H9 (cell line): ENCODE results near the gene RALGAPA1. TPM values are rescaled to one million over a fixed set of nuclear protein-coding genes. Genes with fewer than 3 reads are reported as not detected.

Source experiments
- DNase-seq: peaks from one replicate; pipeline ENCODE4 v3.0.0-alpha.2; 2017
- H2AFZ ChIP-seq: one replicate; pipeline ENCODE4 v1.6.1; 2013; ENCODE audit warnings: mild to moderate bottlenecking, low read length, control low read depth, moderate library complexity
- H2AK5ac ChIP-seq: 2 replicates; pipeline ENCODE4 v1.6.1; 2013; ENCODE audit warnings: low read length, control low read depth, mixed read lengths; ENCODE audit not compliant: insufficient read length
- H2BK120ac ChIP-seq: one replicate; pipeline ENCODE4 v1.6.1; 2013; ENCODE audit warnings: low read depth, mild to moderate bottlenecking, low read length, control low read depth, inconsistent platforms; ENCODE audit not compliant: poor library complexity, severe bottlenecking
- H2BK12ac ChIP-seq: 2 replicates; pipeline ENCODE4 v1.6.1; 2013; ENCODE audit warnings: low read length, control low read depth, mixed read lengths, low read depth; ENCODE audit not compliant: insufficient read length
- H2BK15ac ChIP-seq: 2 replicates; pipeline ENCODE4 v1.6.1; 2013; ENCODE audit warnings: low read depth, low read length, control low read depth
- H2BK20ac ChIP-seq: one replicate; pipeline ENCODE4 v1.6.1; 2013; ENCODE audit warnings: low read depth, mild to moderate bottlenecking, low read length, control low read depth, inconsistent platforms; ENCODE audit not compliant: poor library complexity, severe bottlenecking
- H2BK5ac ChIP-seq: 2 replicates; pipeline ENCODE4 v1.6.1; 2013; ENCODE audit warnings: low read length, control low read depth, mixed read lengths; ENCODE audit not compliant: insufficient read length
- H3K14ac ChIP-seq: 2 replicates; pipeline ENCODE4 v1.6.1; 2013; ENCODE audit warnings: low read length, control low read depth; ENCODE audit not compliant: insufficient read depth
- H3K18ac ChIP-seq: 2 replicates; pipeline ENCODE4 v1.6.1; 2013; ENCODE audit warnings: low read depth, mild to moderate bottlenecking, mixed read lengths, low read length, control low read depth; ENCODE audit not compliant: insufficient read length
- H3K23ac ChIP-seq: 2 replicates; pipeline ENCODE4 v1.6.1; 2013; ENCODE audit warnings: low read length, control low read depth, mixed read lengths, low read depth; ENCODE audit not compliant: insufficient read length
- H3K23me2 ChIP-seq: 2 replicates; pipeline ENCODE4 v1.6.1; 2013; ENCODE audit warnings: low read depth, mild to moderate bottlenecking, mixed read lengths, low read length, control low read depth; ENCODE audit not compliant: insufficient read length, poor library complexity, severe bottlenecking
- H3K27ac ChIP-seq: 2 replicates; pipeline ENCODE4 v1.5.1; 2013; ENCODE audit warnings: low read length, control low read depth, mixed read lengths, low read depth; ENCODE audit not compliant: insufficient read length
- H3K27me3 ChIP-seq: 2 replicates; pipeline ENCODE4 v1.6.1; 2013; ENCODE audit warnings: low read length, control low read depth, inconsistent platforms; ENCODE audit not compliant: insufficient read depth
- H3K4ac ChIP-seq: 2 replicates; pipeline ENCODE4 v1.6.1; 2013; ENCODE audit warnings: low read depth, mild to moderate bottlenecking, control low read depth, inconsistent platforms, low read length, moderate library complexity
- H3K4me1 ChIP-seq: 2 replicates; pipeline ENCODE4 v1.6.1; 2013; ENCODE audit warnings: low read length, control low read depth, inconsistent platforms; ENCODE audit not compliant: insufficient read depth
- H3K4me2 ChIP-seq: 2 replicates; pipeline ENCODE4 v1.6.1; 2013; ENCODE audit warnings: low read length, control low read depth, mixed read lengths; ENCODE audit not compliant: insufficient read length, insufficient read depth
- H3K56ac ChIP-seq: 2 replicates; pipeline ENCODE4 v1.6.1; 2013; ENCODE audit warnings: low read depth, mild to moderate bottlenecking, mixed read lengths, low read length, control low read depth; ENCODE audit not compliant: insufficient read length
- H3K79me1 ChIP-seq: 2 replicates; pipeline ENCODE4 v1.6.1; 2013; ENCODE audit warnings: low read depth, mild to moderate bottlenecking, moderate library complexity, low read length, control low read depth, inconsistent platforms; ENCODE audit not compliant: insufficient read depth, poor library complexity, severe bottlenecking
- H3K79me2 ChIP-seq: 2 replicates; pipeline ENCODE4 v1.6.1; 2013; ENCODE audit warnings: low read length, control low read depth, inconsistent platforms; ENCODE audit not compliant: insufficient read depth
- H3K9ac ChIP-seq: 2 replicates; pipeline ENCODE4 v1.6.1; 2013; ENCODE audit warnings: low read length, control low read depth, mixed read lengths; ENCODE audit not compliant: insufficient read length; ENCODE audit errors: extremely low read depth
- H3K9me3 ChIP-seq: one replicate; pipeline ENCODE4 v1.6.1; 2013; ENCODE audit warnings: low read depth, low read length, inconsistent platforms; ENCODE audit not compliant: control insufficient read depth
- H3T11ph ChIP-seq: one replicate; pipeline ENCODE4 v1.6.1; 2013; ENCODE audit warnings: mild to moderate bottlenecking, low read length, control low read depth, inconsistent platforms
- H4K20me1 ChIP-seq: one replicate; pipeline ENCODE4 v1.6.1; 2013; ENCODE audit not compliant: control insufficient read depth, insufficient read length, insufficient read depth
- H4K5ac ChIP-seq: 2 replicates; pipeline ENCODE4 v1.6.1; 2013; ENCODE audit warnings: low read depth, mild to moderate bottlenecking, mixed read lengths, low read length, control low read depth; ENCODE audit not compliant: insufficient read length
- H4K8ac ChIP-seq: replicated peaks from 2 replicates; pipeline ENCODE4 v1.6.1; 2013; ENCODE audit warnings: low read length, control low read depth, mixed read lengths, low read depth; ENCODE audit not compliant: insufficient read length
- H4K91ac ChIP-seq: 2 replicates; pipeline ENCODE4 v1.6.1; 2013; ENCODE audit warnings: low read depth, mild to moderate bottlenecking, moderate library complexity, mixed read lengths, low read length, control low read depth; ENCODE audit not compliant: insufficient read length
- H3K27ac Mint-ChIP-seq, 3 experiments: 2 replicates in 2 of 3; 3 replicates in 1 of 3; pipeline ENCODE4 v1.8.0; 2020 to 2021; ENCODE audit warnings: mixed read lengths in 3 of 3, mild to moderate bottlenecking in 1 of 3, moderate library complexity in 1 of 3
- H3K27me3 Mint-ChIP-seq: 2 replicates; pipeline ENCODE4 v1.8.0; 2021; ENCODE audit warnings: low read depth, mild to moderate bottlenecking, moderate library complexity, mixed read lengths
- H3K36me3 Mint-ChIP-seq, 3 experiments: 2 replicates in 2 of 3; 3 replicates in 1 of 3; pipeline ENCODE4 v1.8.0; 2020 to 2021; ENCODE audit warnings: low read depth in 3 of 3, mixed read lengths in 3 of 3; ENCODE audit not compliant: insufficient read depth in 1 of 3
- H3K4me1 Mint-ChIP-seq, 2 experiments: 2 replicates each; pipeline ENCODE4 v1.8.0; 2020; ENCODE audit warnings: mixed read lengths in 2 of 2
- H3K4me3 Mint-ChIP-seq, 2 experiments: 2 replicates in 1 of 2; 3 replicates in 1 of 2; pipeline ENCODE4 v1.8.0; 2020 to 2021; ENCODE audit warnings: mild to moderate bottlenecking in 2 of 2, mixed read lengths in 2 of 2, moderate library complexity in 1 of 2
- H3K9me3 Mint-ChIP-seq, 2 experiments: 2 replicates in 1 of 2; 3 replicates in 1 of 2; pipeline ENCODE4 v1.8.0; 2020; ENCODE audit warnings: mild to moderate bottlenecking in 2 of 2, mixed read lengths in 2 of 2, moderate library complexity in 1 of 2
- WGBS: extraction: QIAGEN DNeasy Blood & Tissue Kit; methylation state at CpG from one replicate; pipeline ENCODE4 v1.1.7; 2013; ENCODE audit warnings: missing lambda C conversion rate, low lambda C conversion rate, mixed read lengths; ENCODE audit not compliant: insufficient read length; ENCODE audit errors: extremely low coverage; 5-methylcytosine and 5-hydroxymethylcytosine counted together
- total RNA-seq: library from RNA; stranded (reverse); gene quantifications from 2 replicates; pipeline ENCODE4 v1.2.1, GENCODE V29; 2021
- TF ChIP-seq, protein P1 (sequence below): fragments of 200-600 bp; sonication (generic); conservative IDR thresholded peaks from 3 replicates; pipeline ENCODE4 v1.8.0; 2021; ENCODE audit warnings: antibody characterized with exemption, mild to moderate bottlenecking

The RALGAPA1 gene
- total RNA-seq, 1 experiment from 2014 or later: 29.8 TPM

DNA sequence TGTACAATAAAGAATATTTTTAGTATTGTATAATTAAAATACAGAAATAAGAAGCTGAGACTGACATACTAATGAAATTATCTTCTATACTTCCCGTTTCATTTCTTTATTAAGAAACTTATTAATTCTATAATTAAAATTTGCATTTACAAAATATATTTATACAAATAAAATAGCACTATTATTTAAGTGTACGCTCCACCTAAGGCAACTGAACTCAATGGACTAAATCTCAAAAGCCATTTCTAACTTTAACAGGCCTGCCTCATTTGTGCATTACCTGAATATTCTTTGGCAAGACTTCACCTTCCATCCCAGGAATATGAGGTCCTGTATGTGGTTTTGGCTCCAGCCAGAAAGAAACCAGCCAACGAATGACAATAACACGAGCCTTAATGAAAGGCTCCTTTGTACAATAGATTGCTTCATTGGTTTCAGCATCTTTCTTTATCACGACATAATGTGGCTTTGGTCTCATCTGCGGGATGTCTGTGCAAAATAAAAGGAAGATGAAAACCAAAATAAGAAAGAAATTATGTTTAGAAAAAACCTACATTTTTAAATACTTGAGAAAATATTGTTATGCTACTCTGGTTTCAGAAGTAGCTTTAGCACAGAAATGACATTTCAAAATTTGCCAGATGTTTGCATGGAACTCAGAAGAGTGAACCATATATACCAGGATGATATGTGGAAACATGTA lies 58.7 kb downstream of the RALGAPA1 start:
- no peak overlapping the region for H3K18ac ChIP-seq
- no peaks in the 10 kb centered on the region for H3K27me3 ChIP-seq
- H2BK20ac ChIP-seq: no peak overlapping the region
- no peak overlapping the region for H3K27ac ChIP-seq
- H3K23me2 ChIP-seq: no peaks in the 10 kb centered on the region
- no peak overlapping the region for H3K14ac ChIP-seq
- no peak overlapping the region for H3K4ac ChIP-seq
- TF ChIP-seq, protein P1, sequence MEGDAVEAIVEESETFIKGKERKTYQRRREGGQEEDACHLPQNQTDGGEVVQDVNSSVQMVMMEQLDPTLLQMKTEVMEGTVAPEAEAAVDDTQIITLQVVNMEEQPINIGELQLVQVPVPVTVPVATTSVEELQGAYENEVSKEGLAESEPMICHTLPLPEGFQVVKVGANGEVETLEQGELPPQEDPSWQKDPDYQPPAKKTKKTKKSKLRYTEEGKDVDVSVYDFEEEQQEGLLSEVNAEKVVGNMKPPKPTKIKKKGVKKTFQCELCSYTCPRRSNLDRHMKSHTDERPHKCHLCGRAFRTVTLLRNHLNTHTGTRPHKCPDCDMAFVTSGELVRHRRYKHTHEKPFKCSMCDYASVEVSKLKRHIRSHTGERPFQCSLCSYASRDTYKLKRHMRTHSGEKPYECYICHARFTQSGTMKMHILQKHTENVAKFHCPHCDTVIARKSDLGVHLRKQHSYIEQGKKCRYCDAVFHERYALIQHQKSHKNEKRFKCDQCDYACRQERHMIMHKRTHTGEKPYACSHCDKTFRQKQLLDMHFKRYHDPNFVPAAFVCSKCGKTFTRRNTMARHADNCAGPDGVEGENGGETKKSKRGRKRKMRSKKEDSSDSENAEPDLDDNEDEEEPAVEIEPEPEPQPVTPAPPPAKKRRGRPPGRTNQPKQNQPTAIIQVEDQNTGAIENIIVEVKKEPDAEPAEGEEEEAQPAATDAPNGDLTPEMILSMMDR: no peak
- no peaks in the 10 kb centered on the region for H3K9me3 Mint-ChIP-seq
- H2BK15ac ChIP-seq: no peak overlapping the region
- no peak for DNase-seq
- no peak overlapping the region for H3K9ac ChIP-seq
- no peak overlapping the region for H2BK5ac ChIP-seq
- H3K36me3 Mint-ChIP-seq: peaks cover 0 to 30% (median 9%) of the 10 kb centered on the region in 3 experiments; a peak in 4 of 7 replicates
- H4K5ac ChIP-seq: no peak overlapping the region
- no peaks in the 10 kb centered on the region for H3K79me2 ChIP-seq
- no peak overlapping the region for H3K4me2 ChIP-seq
- no peaks in the 10 kb centered on the region for H3K4me1 ChIP-seq
- no peak overlapping the region for H3K4me3 Mint-ChIP-seq
- no peak overlapping the region for H3K27ac Mint-ChIP-seq
- H3K4me1 Mint-ChIP-seq: no peaks in the 10 kb centered on the region; a peak in 1 of 4 replicates
- no peak overlapping the region for H3K56ac ChIP-seq
- H3T11ph ChIP-seq: no peak overlapping the region
- H3K23ac ChIP-seq: no peak overlapping the region
- H3K27me3 Mint-ChIP-seq: no peaks in the 10 kb centered on the region
- no peaks in the 10 kb centered on the region for H4K20me1 ChIP-seq
- H3K9me3 ChIP-seq: no peaks in the 10 kb centered on the region
- H2AFZ ChIP-seq: no peak overlapping the region
- H2AK5ac ChIP-seq: no peak overlapping the region
- WGBS: no CpG with 5 or more reads among the region's 6 CpGs
- H2BK12ac ChIP-seq: no peak overlapping the region
- no peak overlapping the region for H4K8ac ChIP-seq
- H3K79me1 ChIP-seq: no peaks in the 10 kb centered on the region
- H4K91ac ChIP-seq: no peak overlapping the region
- no peak overlapping the region for H2BK120ac ChIP-seq
